Peyer's patch (tissue), 4 donors: Measurements from ENCODE around the gene KLHL13.

Source experiments
- CTCF ChIP-seq, 6 experiments: fragments of 450-650 bp in 4 of 6; fragments of 200-600 bp in 2 of 6; sonication (generic) in 1 of 6; IDR thresholded peaks; one replicate each; pipeline ENCODE4 v1.5.1; 2017 to 2019; ENCODE audit warnings: antibody characterized with exemption in 6 of 6, mild to moderate bottlenecking in 3 of 6, moderate library complexity in 1 of 6
- POLR2A ChIP-seq, 2 donors: fragments of 450-650 bp; IDR thresholded peaks; one replicate each; pipeline ENCODE4 v1.5.1; 2017; ENCODE audit warnings: antibody characterized with exemption in 2 of 2, mild to moderate bottlenecking in 2 of 2, moderate library complexity in 2 of 2

GRCh38 chrX:117892469-117892868, 224.1 kb downstream of the KLHL13 start:
- TF ChIP-seq CTCF (IDR thresholded peaks at IDR 0.05) (no peak), POLR2A (IDR thresholded peaks at IDR 0.05) (no peak)
